Breast epithelium (tissue), 4 donors: ENCODE data around the gene VPS41. TPM values are rescaled to one million over a fixed set of nuclear protein-coding genes. Genes with fewer than 3 reads are reported as not detected.

Source experiments
- DNase-seq, 2 donors: peaks; one replicate each; pipeline ENCODE4 v3.0.0-alpha.2; 2019; ENCODE audit warnings: low spot score in 2 of 2
- H3K27ac ChIP-seq, 2 donors: fragments of 200-600 bp; sonication (generic) in 1 of 2; one replicate each; pipeline ENCODE4 v1.5.1; 2016 to 2019; ENCODE audit warnings: mild to moderate bottlenecking in 1 of 2
- H3K27me3 ChIP-seq, 2 donors: fragments of 200-600 bp; sonication (generic) in 1 of 2; one replicate each; pipeline versions ENCODE4 v1.5.1 to v1.6.0; 2017 to 2019; ENCODE audit warnings: control low read depth in 1 of 2, mild to moderate bottlenecking in 1 of 2
- H3K36me3 ChIP-seq: fragments of 200-600 bp; one replicate; pipeline ENCODE4 v1.5.1; 2019
- H3K4me1 ChIP-seq, 2 donors: fragments of 200-600 bp; sonication (generic); one replicate each; pipeline ENCODE4 v1.5.1; 2016 to 2019; ENCODE audit warnings: control low read depth in 1 of 2
- H3K4me3 ChIP-seq, 3 donors: fragments of 200-600 bp; sonication (generic); 1 replicate in 2 of 3; 2 replicates in 1 of 3; pipeline ENCODE4 v1.5.1; 2016 to 2019; ENCODE audit warnings: mild to moderate bottlenecking in 3 of 3, moderate library complexity in 2 of 3
- H3K9me3 ChIP-seq, 2 donors: fragments of 200-600 bp; sonication (generic) in 1 of 2; one replicate each; pipeline ENCODE4 v1.5.1; 2016 to 2019; ENCODE audit warnings: control low read depth in 1 of 2
- POLR2A ChIP-seq: fragments of 450-650 bp; IDR thresholded peaks from one replicate; pipeline ENCODE4 v1.6.1; 2016; ENCODE audit warnings: antibody characterized with exemption, mild to moderate bottlenecking, moderate library complexity
- POLR2AphosphoS5 ChIP-seq, 3 donors: sonication (generic); formaldehyde crosslinking; IDR thresholded peaks; one replicate each; pipeline ENCODE4 v1.6.1; 2017; ENCODE audit warnings: antibody characterized with exemption in 3 of 3
- intact Hi-C: fragments of 100-400 bp; cut with DNase I; formaldehyde crosslinking; loops from one replicate; pipeline ENCODE4 v1.15.1; 2023; ENCODE audit warnings: low total_unique reads
- total RNA-seq, 3 donors: library from RNA; depleted of rRNA; stranded (reverse); fragments of >200 nt; gene quantifications; one replicate each; pipeline ENCODE4 v1.1.0, GENCODE V29; 2016
- TF ChIP-seq, protein P1 (sequence below), 3 donors: fragments of 450-650 bp; IDR thresholded peaks; one replicate each; pipeline ENCODE4 v1.5.1; 2016 to 2017; ENCODE audit warnings: antibody characterized with exemption in 3 of 3, mild to moderate bottlenecking in 3 of 3, moderate library complexity in 3 of 3

VPS41 gene
- total RNA-seq, 3 donors from 2014 or later = 40.6 to 55.8 (median 45.8) TPM

DNA sequence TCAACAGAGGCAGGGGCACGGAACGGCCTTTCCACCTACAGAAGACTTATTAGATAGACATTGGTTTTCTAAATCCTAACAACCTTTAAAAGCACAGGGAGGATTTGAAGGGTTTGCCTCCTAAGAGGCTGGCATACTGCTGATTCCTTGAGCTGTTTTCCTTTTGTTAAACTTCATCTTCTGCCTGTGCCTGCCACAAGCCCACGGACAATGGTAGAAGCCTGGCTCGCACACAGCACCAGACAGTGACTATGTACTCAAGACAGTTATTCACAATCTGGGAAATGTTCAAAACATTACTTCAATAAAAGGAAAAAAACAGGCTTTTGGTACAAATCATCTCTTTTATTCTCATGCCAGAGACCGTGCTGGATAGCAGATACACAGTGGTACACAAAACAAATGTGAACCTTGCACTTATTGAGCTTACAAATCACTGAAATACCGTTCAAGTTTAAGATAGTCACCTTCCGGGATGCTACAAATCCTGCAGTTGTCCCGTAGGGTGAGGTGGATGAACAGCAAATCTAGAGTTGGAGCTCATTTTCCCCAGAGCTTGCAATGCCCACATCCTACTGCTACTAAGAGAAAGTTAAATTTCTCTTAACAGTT is 63.9 kb downstream of the VPS41 start:
- Histone ChIP-seq H3K36me3 (no peaks in the 10 kb centered on the region), H3K9me3 (no peaks in the 10 kb centered on the region), H3K27ac (no peak overlapping the region), H3K4me1 (no peaks in the 10 kb centered on the region), H3K4me3 (no peak overlapping the region), H3K27me3 (no peaks in the 10 kb centered on the region)
- intact Hi-C loops = no loop called here
- TF ChIP-seq, protein P1, sequence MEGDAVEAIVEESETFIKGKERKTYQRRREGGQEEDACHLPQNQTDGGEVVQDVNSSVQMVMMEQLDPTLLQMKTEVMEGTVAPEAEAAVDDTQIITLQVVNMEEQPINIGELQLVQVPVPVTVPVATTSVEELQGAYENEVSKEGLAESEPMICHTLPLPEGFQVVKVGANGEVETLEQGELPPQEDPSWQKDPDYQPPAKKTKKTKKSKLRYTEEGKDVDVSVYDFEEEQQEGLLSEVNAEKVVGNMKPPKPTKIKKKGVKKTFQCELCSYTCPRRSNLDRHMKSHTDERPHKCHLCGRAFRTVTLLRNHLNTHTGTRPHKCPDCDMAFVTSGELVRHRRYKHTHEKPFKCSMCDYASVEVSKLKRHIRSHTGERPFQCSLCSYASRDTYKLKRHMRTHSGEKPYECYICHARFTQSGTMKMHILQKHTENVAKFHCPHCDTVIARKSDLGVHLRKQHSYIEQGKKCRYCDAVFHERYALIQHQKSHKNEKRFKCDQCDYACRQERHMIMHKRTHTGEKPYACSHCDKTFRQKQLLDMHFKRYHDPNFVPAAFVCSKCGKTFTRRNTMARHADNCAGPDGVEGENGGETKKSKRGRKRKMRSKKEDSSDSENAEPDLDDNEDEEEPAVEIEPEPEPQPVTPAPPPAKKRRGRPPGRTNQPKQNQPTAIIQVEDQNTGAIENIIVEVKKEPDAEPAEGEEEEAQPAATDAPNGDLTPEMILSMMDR (IDR thresholded peaks at IDR 0.05) = no peak
- TF ChIP-seq POLR2AphosphoS5 (IDR thresholded peaks at IDR 0.05) = no peak
- no peak for TF ChIP-seq POLR2A
- no peak for DNase-seq

DNA sequence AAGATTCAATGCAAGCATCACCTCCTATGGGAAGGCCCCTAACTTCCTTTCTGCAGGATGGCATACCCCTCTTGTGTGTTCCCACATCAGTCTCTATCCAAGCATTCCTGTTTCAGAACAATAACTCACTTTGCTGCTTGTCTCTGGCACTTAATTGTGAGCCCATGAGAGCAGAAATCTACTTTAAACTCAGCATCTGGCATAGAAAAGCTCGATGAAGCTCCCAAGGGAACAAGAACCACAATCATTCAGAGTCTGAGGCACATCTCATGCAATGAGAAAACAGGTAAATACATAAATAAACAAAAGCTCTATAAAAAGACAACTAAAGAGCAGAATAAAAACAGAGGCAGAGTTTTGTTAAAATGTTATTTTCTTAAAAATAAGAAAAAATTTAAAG is 66.2 kb downstream of the VPS41 start:
- intact Hi-C loops = no loop called here
- Histone ChIP-seq H3K4me3 (no peak overlapping the region), H3K27me3 (no peaks in the 10 kb centered on the region), H3K4me1 (no peaks in the 10 kb centered on the region), H3K27ac (no peak overlapping the region), H3K36me3 (no peaks in the 10 kb centered on the region), H3K9me3 (no peaks in the 10 kb centered on the region)
- no peak for DNase-seq
- no peak for TF ChIP-seq POLR2AphosphoS5 (IDR thresholded peaks at IDR 0.05)
- TF ChIP-seq, protein P1 (IDR thresholded peaks at IDR 0.05) = no peak
- no peak for TF ChIP-seq POLR2A

DNA sequence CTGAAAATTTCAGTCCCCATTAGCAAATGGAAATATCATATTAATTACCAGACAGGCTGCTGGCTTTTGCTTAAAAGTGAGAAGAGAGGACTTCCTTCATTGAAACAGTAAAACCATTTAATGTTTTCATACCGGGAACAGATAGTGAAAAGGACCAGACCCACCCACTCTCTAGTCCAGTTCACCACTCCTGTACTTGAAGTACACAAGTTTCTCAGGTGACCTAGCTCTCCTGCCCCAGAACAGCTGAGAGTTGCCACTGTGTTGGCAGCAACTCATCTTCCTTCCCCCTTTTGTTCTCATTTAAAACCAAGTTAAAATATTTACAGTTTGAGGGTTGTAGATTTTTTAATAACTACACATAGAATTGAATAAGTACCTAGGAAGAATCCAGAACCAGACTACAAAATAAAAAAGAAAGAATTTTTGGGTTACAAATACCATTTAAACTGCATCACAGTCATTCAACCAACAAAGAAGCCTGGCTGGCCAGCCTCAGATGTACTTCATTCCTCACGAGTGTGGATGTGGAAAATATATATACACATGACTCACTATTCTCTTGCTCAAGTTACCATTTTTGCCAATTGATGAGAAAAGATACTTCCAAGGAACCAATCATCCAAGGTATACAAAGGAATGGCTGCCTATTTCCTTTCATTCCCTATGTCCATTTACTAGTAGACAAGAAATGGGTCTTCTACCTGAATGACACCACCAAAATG is 68.1 kb downstream of the VPS41 start:
- no peaks in the 10 kb centered on the region for H3K36me3 ChIP-seq
- no peak overlapping the region for H3K4me3 ChIP-seq
- no peak for DNase-seq
- H3K27me3 ChIP-seq = no peaks in the 10 kb centered on the region
- H3K4me1 ChIP-seq = no peaks in the 10 kb centered on the region
- TF ChIP-seq, protein P1 (IDR thresholded peaks at IDR 0.05) = no peak
- no peak for TF ChIP-seq POLR2A
- no peak for TF ChIP-seq POLR2AphosphoS5 (IDR thresholded peaks at IDR 0.05)
- intact Hi-C loops = no loop called here
- H3K27ac ChIP-seq = no peak overlapping the region
- H3K9me3 ChIP-seq = no peaks in the 10 kb centered on the region

DNA sequence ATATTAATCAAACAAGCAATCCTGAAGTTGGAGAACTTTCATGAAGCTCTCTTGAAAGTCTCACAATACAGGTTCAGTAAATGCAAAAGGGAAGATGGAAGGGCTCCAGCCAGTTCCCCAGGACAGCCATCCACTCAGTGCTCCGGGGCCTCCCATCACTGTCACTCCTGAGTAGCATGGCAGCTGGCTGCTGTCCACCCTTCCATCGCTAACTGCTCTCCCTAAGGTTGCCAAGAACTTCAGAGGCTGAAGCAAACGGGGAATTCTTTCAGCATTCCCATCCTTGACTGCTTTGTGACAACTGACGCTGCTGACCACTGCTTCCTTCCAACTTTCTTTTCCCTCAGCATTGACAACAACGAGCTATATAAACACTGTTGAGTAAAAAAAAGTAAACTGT is 69.1 kb downstream of the VPS41 start:
- DNase-seq = no peak

More for the DNA sequence above, 69.1 kb downstream of the VPS41 start:
- Histone ChIP-seq H3K4me3 (no peak overlapping the region), H3K27ac (no peak overlapping the region), H3K36me3 (no peaks in the 10 kb centered on the region), H3K27me3 (no peaks in the 10 kb centered on the region), H3K9me3 (no peaks in the 10 kb centered on the region), H3K4me1 (no peaks in the 10 kb centered on the region)
- TF ChIP-seq POLR2A (no peak), POLR2AphosphoS5 (IDR thresholded peaks at IDR 0.05) (no peak)
- TF ChIP-seq, protein P1 (IDR thresholded peaks at IDR 0.05) = no peak
- intact Hi-C loops = no loop called here
